ENCODE measurements around the gene FCHO1. TPM values are rescaled to one million over a fixed set of nuclear protein-coding genes. Genes with fewer than 3 reads are reported as not detected.

FCHO1 gene
- total and polyA plus RNA-seq, 10 of the 15 experiments (the other 5 are each of a cell fraction or from before 2014, with no cell fraction given): 0.14 to 45.8 (median 15.8) TPM

GRCh38 chr19:17837972-17838371, 86.7 kb downstream of the FCHO1 start:
- FAIRE-seq (no peak), ATAC-seq (no peak), DNase-seq (ENCODE audit: low read depth, low spot score) (no peak)
- H2AFZ ChIP-seq (ENCODE audit: control insufficient read depth, low read depth, low read length): no peak overlapping the region
- no peaks in the 10 kb centered on the region for H3K27me3 ChIP-seq (replicated peaks in 1 of 2; ENCODE audit: control insufficient read depth in 2 of 2, insufficient read depth in 2 of 2, low read length in 1 of 2)
- POLR2A ChIA-PET: no interaction called here
- no peaks in the 10 kb centered on the region; the same call in 2 of the 3 replicates for H3K9me3 ChIP-seq (replicated peaks; ENCODE audit: control insufficient read depth, insufficient read depth, low read length)
- RAD21 ChIA-PET (ENCODE audit: unreplicated experiment): no interaction called here
- SMC1A ChIA-PET (ENCODE audit: uncharacterized antibody, unreplicated experiment): no interaction called here
- no peak overlapping the region for H3K4me2 ChIP-seq (ENCODE audit: control insufficient read depth, insufficient read depth)
- in situ Hi-C loops (cut with MboI): no loop called here
- 96% methylated on average over 7 of the region's 7 CpGs for WGBS (ENCODE audit: insufficient coverage, insufficient replicate concordance, low lambda C conversion rate, missing lambda C conversion rate)
- peaks cover 11% of the 10 kb centered on the region in 2 experiments for H3K36me3 ChIP-seq (ENCODE audit: control insufficient read depth in 2 of 2, insufficient read depth in 2 of 2, low read length in 1 of 2)
- H3K9ac ChIP-seq (ENCODE audit: control insufficient read depth, insufficient read depth, low read length): no peak overlapping the region
- H3K27ac ChIP-seq (ENCODE audit: control insufficient read depth, insufficient read depth): no peak overlapping the region
- intact Hi-C loops (cut with micrococcal nuclease; ENCODE audit: unreplicated experiment): no loop called here
- no peaks in the 10 kb centered on the region for H3K4me1 ChIP-seq (ENCODE audit: control insufficient read depth, insufficient read depth, low read length)
- no peak overlapping the region for H3K4me3 ChIP-seq
- no peaks in the 10 kb centered on the region for H3K79me2 ChIP-seq (ENCODE audit: control insufficient read depth, insufficient read depth, low read length)
- CTCF ChIA-PET: interaction anchor here (0.5 to 1.1 kb wide), 3 partner anchors 9 to 22 kb away, joined by 3 to 5 read pairs (median 3); partner anchors contain the start of gene RPL18A
- TF ChIP-seq JUND (IDR thresholded peaks at IDR 0.05; ENCODE audit: low read depth, low read length): no peak
- H4K20me1 ChIP-seq (ENCODE audit: control insufficient read depth, insufficient read depth): no peaks in the 10 kb centered on the region
- BruUV-seq (replicated peaks): no TSS peak

Other genes starting within 250 kb of the FCHO1 start
Only the 7 nearest of the 11 such genes appear.
- gene UNC13A, start 63.1 kb upstream of the FCHO1 start, total RNA-seq (2014; rRNA removed): under 0.01 and 0.17 TPM in 2 replicates
- 0.04 and 0.05 TPM in 2 replicates for gene UNC13A, start 63.1 kb upstream of the FCHO1 start, total RNA-seq (2014; rRNA removed; fragmentation: Illumina TruSeq; extraction: Trizol)
- 0.08 and 0.48 TPM in 2 replicates for gene UNC13A, start 63.1 kb upstream of the FCHO1 start, total RNA-seq (2021)
- 0.10 and 0.12 TPM in 2 replicates for gene UNC13A, start 63.1 kb upstream of the FCHO1 start, polyA plus RNA-seq (2011; rRNA removed)
- 0.05 and 0.18 TPM in 2 replicates for gene UNC13A, start 63.1 kb upstream of the FCHO1 start, polyA plus RNA-seq (2014; fragmentation: Illumina TruSeq; extraction: Trizol)
- gene UNC13A, start 63.1 kb upstream of the FCHO1 start, polyA plus RNA-seq (2014; fragmentation: Nextera tagmentation; extraction: Ambion mirVana): under 1 TPM in 1 of 2 experiments, not detected in 1; under 0.01 TPM
- 0.09 and 0.13 TPM in 2 replicates for gene UNC13A, start 63.1 kb upstream of the FCHO1 start, polyA plus RNA-seq (2014; rRNA removed)
- under 1 TPM; 0.16 to 0.23 TPM for gene UNC13A, start 63.1 kb upstream of the FCHO1 start, polyA plus RNA-seq (2016; fragmentation: Nextera tagmentation; extraction: Ambion mirVana)
- 13.8 and 14.6 TPM in 2 replicates for gene MAP1S, start 32.0 kb upstream of the FCHO1 start, total RNA-seq (2014; rRNA removed)
- 6.4 and 6.6 TPM in 2 replicates for gene MAP1S, start 32.0 kb upstream of the FCHO1 start, total RNA-seq (2014; rRNA removed; fragmentation: Illumina TruSeq; extraction: Trizol)
- 63.9 and 65.3 TPM in 2 replicates for gene MAP1S, start 32.0 kb upstream of the FCHO1 start, total RNA-seq (2021)
- gene MAP1S, start 32.0 kb upstream of the FCHO1 start, polyA plus RNA-seq (2011; rRNA removed): 1.9 and 6.6 TPM in 2 replicates
- 2.9 and 16.8 TPM in 2 replicates for gene MAP1S, start 32.0 kb upstream of the FCHO1 start, polyA plus RNA-seq (2014; fragmentation: Illumina TruSeq; extraction: Trizol)
- 1 to 10 TPM; 2.1 to 3.4 TPM for gene MAP1S, start 32.0 kb upstream of the FCHO1 start, polyA plus RNA-seq (2014; fragmentation: Nextera tagmentation; extraction: Ambion mirVana)
- gene MAP1S, start 32.0 kb upstream of the FCHO1 start, polyA plus RNA-seq (2014; rRNA removed): 15.5 and 22.2 TPM in 2 replicates
- 10 to 100 TPM; 26.5 to 31.8 TPM for gene MAP1S, start 32.0 kb upstream of the FCHO1 start, polyA plus RNA-seq (2016; fragmentation: Nextera tagmentation; extraction: Ambion mirVana)
- 0.22 TPM in 1 of 2 replicates, not detected in the other for gene B3GNT3, start 43.7 kb downstream of the FCHO1 start, total RNA-seq (2014; rRNA removed)
- gene B3GNT3, start 43.7 kb downstream of the FCHO1 start, total RNA-seq (2014; rRNA removed; fragmentation: Illumina TruSeq; extraction: Trizol): not detected in 2 replicates
- gene B3GNT3, start 43.7 kb downstream of the FCHO1 start, total RNA-seq (2021): 0.08 TPM in 1 of 2 replicates, not detected in the other
- not detected in 2 replicates for gene B3GNT3, start 43.7 kb downstream of the FCHO1 start, polyA plus RNA-seq (2011; rRNA removed)
- gene B3GNT3, start 43.7 kb downstream of the FCHO1 start, polyA plus RNA-seq (2014; fragmentation: Illumina TruSeq; extraction: Trizol): not detected in 2 replicates
- not detected for gene B3GNT3, start 43.7 kb downstream of the FCHO1 start, polyA plus RNA-seq (2014; fragmentation: Nextera tagmentation; extraction: Ambion mirVana)
- gene B3GNT3, start 43.7 kb downstream of the FCHO1 start, polyA plus RNA-seq (2014; rRNA removed): not detected in 2 replicates
- not detected for gene B3GNT3, start 43.7 kb downstream of the FCHO1 start, polyA plus RNA-seq (2016; fragmentation: Nextera tagmentation; extraction: Ambion mirVana)
- 0.93 and 1.2 TPM in 2 replicates for gene INSL3, start 70.0 kb downstream of the FCHO1 start, total RNA-seq (2014; rRNA removed)
- 0.32 and 0.36 TPM in 2 replicates for gene INSL3, start 70.0 kb downstream of the FCHO1 start, total RNA-seq (2014; rRNA removed; fragmentation: Illumina TruSeq; extraction: Trizol)
- 0.93 and 1.7 TPM in 2 replicates for gene INSL3, start 70.0 kb downstream of the FCHO1 start, total RNA-seq (2021)
- gene INSL3, start 70.0 kb downstream of the FCHO1 start, polyA plus RNA-seq (2011; rRNA removed): 0.16 and 0.29 TPM in 2 replicates
- gene INSL3, start 70.0 kb downstream of the FCHO1 start, polyA plus RNA-seq (2014; fragmentation: Illumina TruSeq; extraction: Trizol): 0.73 TPM in 1 of 2 replicates, not detected in the other
- under 1 TPM; 0.37 to 0.66 TPM for gene INSL3, start 70.0 kb downstream of the FCHO1 start, polyA plus RNA-seq (2014; fragmentation: Nextera tagmentation; extraction: Ambion mirVana)
- 0.27 and 1.1 TPM in 2 replicates for gene INSL3, start 70.0 kb downstream of the FCHO1 start, polyA plus RNA-seq (2014; rRNA removed)
- gene INSL3, start 70.0 kb downstream of the FCHO1 start, polyA plus RNA-seq (2016; fragmentation: Nextera tagmentation; extraction: Ambion mirVana): 1 to 10 TPM in 1 of 2 experiments, under 1 TPM in 1; 0.78 to 1.9 TPM
- 30.7 and 31.8 TPM in 2 replicates for gene JAK3, start 96.5 kb downstream of the FCHO1 start, total RNA-seq (2014; rRNA removed)
- 11.5 and 11.6 TPM in 2 replicates for gene JAK3, start 96.5 kb downstream of the FCHO1 start, total RNA-seq (2014; rRNA removed; fragmentation: Illumina TruSeq; extraction: Trizol)
- gene JAK3, start 96.5 kb downstream of the FCHO1 start, total RNA-seq (2021): 64.2 and 67.9 TPM in 2 replicates
- 13.1 and 26.9 TPM in 2 replicates for gene JAK3, start 96.5 kb downstream of the FCHO1 start, polyA plus RNA-seq (2011; rRNA removed)
- 9.8 and 13.9 TPM in 2 replicates for gene JAK3, start 96.5 kb downstream of the FCHO1 start, polyA plus RNA-seq (2014; fragmentation: Illumina TruSeq; extraction: Trizol)
- gene JAK3, start 96.5 kb downstream of the FCHO1 start, polyA plus RNA-seq (2014; fragmentation: Nextera tagmentation; extraction: Ambion mirVana): 10 to 100 TPM in 1 of 2 experiments, 1 to 10 TPM in 1; 7.8 to 37.2 TPM
- gene JAK3, start 96.5 kb downstream of the FCHO1 start, polyA plus RNA-seq (2014; rRNA removed): 36.8 and 39.1 TPM in 2 replicates
- 10 to 100 TPM; 34.8 to 35.8 TPM for gene JAK3, start 96.5 kb downstream of the FCHO1 start, polyA plus RNA-seq (2016; fragmentation: Nextera tagmentation; extraction: Ambion mirVana)
- 3,172 and 3,519 TPM in 2 replicates for gene RPL18A, start 108.4 kb downstream of the FCHO1 start, total RNA-seq (2014; rRNA removed)
- gene RPL18A, start 108.4 kb downstream of the FCHO1 start, total RNA-seq (2014; rRNA removed; fragmentation: Illumina TruSeq; extraction: Trizol): 1,696 and 1,955 TPM in 2 replicates
- 3,774 and 3,973 TPM in 2 replicates for gene RPL18A, start 108.4 kb downstream of the FCHO1 start, total RNA-seq (2021)
- gene RPL18A, start 108.4 kb downstream of the FCHO1 start, polyA plus RNA-seq (2011; rRNA removed): 583 and 1,181 TPM in 2 replicates
- 545 and 2,062 TPM in 2 replicates for gene RPL18A, start 108.4 kb downstream of the FCHO1 start, polyA plus RNA-seq (2014; fragmentation: Illumina TruSeq; extraction: Trizol)
- 1,000 to 10,000 TPM; 1,658 to 1,675 TPM for gene RPL18A, start 108.4 kb downstream of the FCHO1 start, polyA plus RNA-seq (2014; fragmentation: Nextera tagmentation; extraction: Ambion mirVana)
- gene RPL18A, start 108.4 kb downstream of the FCHO1 start, polyA plus RNA-seq (2014; rRNA removed): 3,622 and 3,810 TPM in 2 replicates
- 1,000 to 10,000 TPM; 2,538 to 2,591 TPM for gene RPL18A, start 108.4 kb downstream of the FCHO1 start, polyA plus RNA-seq (2016; fragmentation: Nextera tagmentation; extraction: Ambion mirVana)
- 0.06 TPM in 1 of 2 replicates, not detected in the other for gene SLC5A5, start 120.5 kb downstream of the FCHO1 start, total RNA-seq (2014; rRNA removed)
- 0.05 TPM in 1 of 2 replicates, not detected in the other for gene SLC5A5, start 120.5 kb downstream of the FCHO1 start, total RNA-seq (2014; rRNA removed; fragmentation: Illumina TruSeq; extraction: Trizol)
- gene SLC5A5, start 120.5 kb downstream of the FCHO1 start, total RNA-seq (2021): 0.05 and 0.08 TPM in 2 replicates
- 0.04 TPM in 2 replicates for gene SLC5A5, start 120.5 kb downstream of the FCHO1 start, polyA plus RNA-seq (2011; rRNA removed)
- gene SLC5A5, start 120.5 kb downstream of the FCHO1 start, polyA plus RNA-seq (2014; fragmentation: Illumina TruSeq; extraction: Trizol): 0.03 TPM in 1 of 2 replicates, not detected in the other
- gene SLC5A5, start 120.5 kb downstream of the FCHO1 start, polyA plus RNA-seq (2014; fragmentation: Nextera tagmentation; extraction: Ambion mirVana): under 1 TPM; 0.02 to 0.05 TPM
- 0.06 TPM in 1 of 2 replicates, not detected in the other for gene SLC5A5, start 120.5 kb downstream of the FCHO1 start, polyA plus RNA-seq (2014; rRNA removed)
- gene SLC5A5, start 120.5 kb downstream of the FCHO1 start, polyA plus RNA-seq (2016; fragmentation: Nextera tagmentation; extraction: Ambion mirVana): under 1 TPM in 1 of 2 experiments, not detected in 1; 0.08 TPM

Data from GM12878 (cell line).